ENCODE measurements around the gene GRK5.
A peak's percentile ranks its signal among the peaks of the same experiment; 100 is the strongest.

The GRK5 gene

GRCh38 chr10:119367841-119368549, 160.6 kb downstream of the GRK5 start:
- no peak for DNase-seq

DNA sequence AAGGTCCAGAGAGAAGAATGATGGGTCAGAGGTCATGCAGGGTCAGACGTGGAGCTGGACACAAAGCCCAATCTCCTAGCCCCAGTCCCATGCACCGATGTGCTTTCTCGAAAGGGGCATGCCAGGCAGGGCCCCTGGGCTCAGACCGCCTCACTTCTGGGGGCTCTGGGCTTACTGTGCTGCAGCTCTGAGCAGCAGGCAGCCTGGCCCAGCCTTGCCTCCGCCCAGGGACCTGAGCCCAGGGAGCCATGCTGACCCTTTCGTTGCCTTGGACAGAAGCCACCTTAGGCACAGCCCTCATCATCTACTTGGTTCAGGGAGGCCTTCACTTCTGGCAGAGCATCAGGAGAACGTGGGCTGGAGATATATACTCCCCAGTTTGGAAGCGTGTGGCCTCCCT, 161.2 kb downstream of the GRK5 start:
- DNase-seq = no peak

- no peak for DNase-seq
Observed at GRCh38 chr10:119368991-119369869, 161.9 kb downstream of the GRK5 start.

DNA sequence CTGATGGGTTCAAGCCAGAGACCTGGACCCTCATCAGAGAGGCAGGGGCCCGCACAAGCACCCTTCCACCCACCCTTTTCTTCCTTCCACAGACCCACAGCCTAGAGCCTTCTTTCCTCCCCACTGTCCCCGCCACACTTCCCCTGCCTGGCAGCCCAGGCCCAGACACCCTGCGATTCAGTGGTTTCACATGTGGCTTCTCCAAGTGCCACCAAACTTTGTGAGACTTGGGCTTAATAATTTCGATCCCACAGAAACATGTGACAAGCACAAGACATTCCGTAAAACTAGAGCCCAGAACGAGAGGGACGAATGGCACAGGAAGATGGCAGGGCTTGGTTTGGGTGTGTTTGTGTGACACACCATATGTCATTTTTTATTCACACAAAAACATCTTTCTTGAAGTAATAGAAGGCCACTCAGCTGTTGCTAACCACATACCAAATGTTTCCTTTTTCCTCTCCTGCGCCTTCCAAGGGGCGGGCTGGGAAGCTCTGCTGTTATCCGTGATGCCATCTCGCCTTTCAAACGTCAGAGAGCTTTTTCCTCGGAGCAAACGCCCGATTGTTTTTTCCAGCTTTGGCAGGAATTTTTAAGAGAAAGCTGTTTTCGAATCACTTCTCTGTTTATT, 162.9 kb downstream of the GRK5 start:
- DNase-seq = no peak

DNA sequence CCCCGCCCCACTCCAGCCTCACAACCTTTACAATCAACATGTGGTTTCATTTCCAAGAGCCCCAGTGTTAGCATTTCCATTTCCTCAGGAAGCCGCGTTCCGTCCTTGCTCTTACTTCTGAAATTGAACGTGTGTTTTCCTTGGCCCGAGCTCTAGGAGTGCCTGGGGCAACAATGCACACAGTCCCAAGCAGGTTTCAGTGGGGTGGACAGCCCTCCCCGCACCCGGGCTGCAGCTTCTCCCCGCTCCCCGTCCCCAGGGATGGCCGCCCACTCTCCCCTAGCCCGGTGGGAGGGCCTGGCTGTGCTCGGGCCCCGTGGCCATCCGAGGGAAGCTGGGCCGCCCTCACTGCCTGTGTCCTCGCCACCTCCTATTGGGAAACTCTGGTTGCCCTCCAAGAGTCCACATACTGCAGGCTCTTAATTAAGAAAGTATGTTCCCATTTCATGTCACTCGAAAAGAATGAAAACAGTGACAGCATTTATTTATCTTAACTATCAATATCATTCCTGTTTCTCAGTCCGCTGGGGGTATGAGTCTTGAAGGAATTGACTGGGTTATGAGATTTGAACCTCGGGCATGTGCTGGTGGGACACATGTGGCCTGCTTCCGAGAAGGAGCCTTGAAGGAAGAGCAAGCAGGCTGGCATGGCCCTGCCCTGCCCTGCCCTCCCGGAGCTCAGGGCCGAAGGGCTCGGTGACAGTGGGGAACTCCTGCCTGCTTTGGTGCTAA, 163.8 kb downstream of the GRK5 start:
- DNase-seq = no peak

DNA sequence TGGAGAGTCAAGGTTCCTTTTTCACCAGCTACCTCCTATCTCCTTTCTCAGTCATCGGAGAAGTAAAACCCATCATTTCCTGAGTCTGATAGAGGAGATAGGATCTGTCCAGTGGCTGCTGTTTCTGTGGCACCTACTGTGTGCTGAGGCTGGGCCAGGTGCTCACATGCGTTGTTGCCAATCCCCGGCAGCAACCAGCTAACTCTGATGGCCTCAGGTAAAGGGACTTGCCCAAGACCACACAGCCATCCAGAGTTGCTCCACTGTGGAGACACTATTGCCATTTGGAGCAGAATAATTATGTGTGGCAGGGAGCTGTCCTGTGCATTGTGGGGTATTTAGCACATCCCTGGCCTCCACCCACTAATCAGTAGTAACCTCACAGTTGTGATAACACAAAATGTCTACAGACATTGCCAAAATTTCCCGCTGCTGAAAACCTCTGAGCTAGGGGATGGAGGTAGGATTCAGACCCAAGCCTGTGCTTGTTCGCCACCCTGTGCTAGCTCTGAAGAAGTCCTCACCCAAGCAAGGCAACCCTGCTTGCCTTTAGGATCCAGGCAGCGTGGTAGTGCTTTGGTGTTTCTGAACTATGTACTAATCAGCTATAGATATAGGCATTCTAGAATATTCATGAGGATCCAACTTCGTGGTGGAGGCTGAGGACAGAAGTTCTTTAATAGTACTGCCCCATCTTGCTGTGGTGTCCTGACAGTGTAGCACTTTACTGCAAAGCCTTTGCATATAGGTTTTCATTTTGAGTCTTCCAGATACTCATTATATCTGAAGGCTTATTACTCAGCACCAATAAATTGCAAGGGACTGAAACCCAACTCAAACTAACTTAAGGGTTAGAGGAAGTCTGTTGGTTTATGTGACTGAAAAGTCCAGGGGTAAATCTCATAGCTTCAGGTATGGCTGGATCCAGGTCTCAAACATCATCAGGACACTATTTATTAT, 164.6 kb downstream of the GRK5 start:
- no peak for DNase-seq

GRCh38 chr10:119373294-119374102, 166.1 kb downstream of the GRK5 start:
- DNase-seq = no peak

- DNase-seq = no peak
Observed at GRCh38 chr10:119374236-119374635, 166.9 kb downstream of the GRK5 start.

DNA sequence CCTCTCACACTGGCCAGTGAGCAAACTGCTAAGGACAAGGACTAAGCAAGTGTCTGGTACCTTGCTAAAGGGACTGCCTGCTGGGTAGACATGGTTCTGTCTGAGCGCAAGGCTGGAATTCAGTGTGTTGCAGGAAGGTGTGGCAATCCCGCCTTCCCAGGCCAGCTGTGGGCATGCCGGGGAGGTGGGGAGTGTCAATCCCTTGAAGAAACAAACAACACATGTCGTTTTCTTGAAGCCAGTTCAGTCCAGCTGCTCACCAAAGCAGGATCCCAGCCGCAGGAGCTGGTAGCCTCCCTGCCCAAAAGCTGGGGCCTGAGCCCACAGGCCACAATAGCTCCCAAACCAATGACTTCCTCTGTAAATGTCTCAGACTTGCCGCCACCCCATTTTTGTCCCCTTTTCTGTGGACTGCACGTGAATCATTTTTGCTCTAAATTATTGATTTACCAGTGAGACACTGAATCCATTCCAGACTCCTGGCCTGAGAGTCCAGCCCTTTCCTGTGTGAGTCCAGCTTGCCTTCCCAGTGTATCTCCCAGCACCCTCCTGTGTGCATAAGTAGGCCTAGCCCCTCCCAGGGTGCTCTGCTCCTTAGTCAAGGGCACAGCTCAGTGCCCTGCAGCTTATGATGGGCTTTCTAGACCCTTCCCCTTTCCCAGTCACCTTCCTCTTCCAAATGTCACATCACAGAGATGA, 168.4 kb downstream of the GRK5 start:
- no peak for DNase-seq

DNA sequence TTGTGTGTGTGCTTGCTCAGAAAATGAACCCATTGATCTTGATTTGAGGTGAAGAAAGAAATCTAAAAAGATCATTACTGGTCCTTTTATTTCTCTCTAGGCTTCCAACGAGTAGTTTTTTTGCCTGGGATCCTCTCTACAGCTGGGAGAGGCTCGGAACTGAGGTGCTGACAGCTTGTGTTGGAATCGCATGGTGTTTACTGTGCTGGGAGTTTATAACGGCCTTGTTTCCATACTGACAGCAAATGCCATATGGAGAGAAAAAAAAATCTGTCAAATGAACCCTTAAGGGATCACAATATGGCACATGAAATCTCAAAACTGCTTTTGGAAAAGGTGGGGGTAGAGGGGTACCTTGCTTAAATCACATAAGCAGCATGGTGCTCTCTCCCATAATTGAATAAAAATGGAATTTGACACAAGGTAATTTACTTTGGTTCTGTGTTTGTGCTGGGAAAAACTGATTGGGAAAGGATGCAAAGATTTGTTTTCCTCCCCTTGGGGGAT, 170.1 kb downstream of the GRK5 start:
- DNase-seq = no peak

GRCh38 chr10:119377958-119378736, 170.8 kb downstream of the GRK5 start:
- DNase-seq = no peak

GRCh38 chr10:119378737-119379067, 171.3 kb downstream of the GRK5 start:
- peak; percentile 64 to 87 for DNase-seq

DNA sequence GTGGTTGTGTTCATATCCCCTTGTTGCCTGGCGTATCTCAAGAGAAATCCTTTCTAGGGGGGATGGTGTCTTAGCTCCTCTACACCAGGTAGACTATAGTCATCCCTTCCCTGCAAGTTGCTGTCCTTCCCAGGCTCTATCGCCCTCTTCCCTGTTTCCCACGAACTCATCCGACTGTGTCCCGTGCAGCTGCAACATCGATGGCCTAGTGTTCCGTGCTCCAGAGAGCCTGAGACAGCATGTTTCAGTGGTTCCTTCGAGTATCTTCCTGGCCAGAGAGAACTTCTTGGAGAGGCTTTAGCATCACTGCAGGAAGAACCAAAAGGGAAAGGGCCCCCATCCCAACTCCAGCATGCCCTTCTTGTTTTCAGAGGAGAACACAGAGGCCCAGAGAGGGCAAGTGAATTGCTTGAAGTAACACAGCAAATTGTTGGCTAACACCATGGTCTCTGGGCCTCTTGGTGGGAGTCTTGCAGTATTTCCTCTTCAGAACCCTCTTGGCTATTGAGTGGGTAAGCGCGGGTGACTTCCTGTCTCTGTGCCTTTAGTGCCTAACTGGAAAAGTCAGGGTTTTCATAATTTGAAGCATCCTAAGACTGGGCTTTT, 172.2 kb downstream of the GRK5 start:
- no peak for DNase-seq

GRCh38 chr10:119383174-119383856, 175.9 kb downstream of the GRK5 start:
- no peak for DNase-seq

- no peak for DNase-seq
Observed at GRCh38 chr10:119384127-119384526, 176.8 kb downstream of the GRK5 start.

GRCh38 chr10:119386666-119387065, 179.3 kb downstream of the GRK5 start:
- no peak for DNase-seq

GRCh38 chr10:119388849-119389345, 181.5 kb downstream of the GRK5 start:
- DNase-seq = no peak
